Common myeloid progenitor, CD34-positive (primary cell): ENCODE measurements around the gene DHDH.
"Not testable (repeated sequence)": the region's sequence is repeated elsewhere in the genome, so short reads cannot be mapped to it uniquely, and the experiment has no call there.

ENCODE experiments used
- CTCF ChIA-PET: fragments of 350-600 bp; sonication (Branson Sonifier 250); formaldehyde crosslinking; loops from one replicate; lab custom pipeline; 2021; ENCODE audit warnings: antibody characterized with exemption; lab: Charles Lee
- POLR2A ChIA-PET: fragments of 350-600 bp; sonication (Branson Sonifier 250); formaldehyde crosslinking; loops from one replicate; lab custom pipeline; 2021; ENCODE audit warnings: antibody characterized with exemption; lab: Charles Lee
- DNase-seq, 3 donors: peaks; one replicate each; pipeline versions ENCODE4 v3.0.0 to v3.0.0-alpha.2; 2013
- H3K27ac ChIP-seq, 2 experiments: 1 replicate in 1 of 2; 2 replicates in 1 of 2; pipeline ENCODE4 v1.7.0; 2013; ENCODE audit warnings: inconsistent platforms in 2 of 2, low read length in 2 of 2, mild to moderate bottlenecking in 2 of 2, low read depth in 1 of 2, moderate library complexity in 1 of 2; ENCODE audit not compliant: severe bottlenecking in 2 of 2, insufficient read depth in 1 of 2, poor library complexity in 1 of 2
- H3K27me3 ChIP-seq, 5 experiments: replicated peaks in 2 of 5; 1 replicate in 3 of 5; 2 replicates in 2 of 5; pipeline versions ENCODE4 v1.6.1 to v1.7.0; 2013; ENCODE audit warnings: low read length in 4 of 5, mild to moderate bottlenecking in 2 of 5, moderate library complexity in 2 of 5, inconsistent platforms in 1 of 5; ENCODE audit not compliant: insufficient read depth in 5 of 5, control insufficient read depth in 4 of 5
- H3K36me3 ChIP-seq, 4 experiments: 1 replicate in 2 of 4; 2 replicates in 2 of 4; pipeline versions ENCODE4 v1.6.1 to v1.7.0; 2013; ENCODE audit warnings: low read length in 3 of 4, control low read depth in 1 of 4, mild to moderate bottlenecking in 1 of 4; ENCODE audit not compliant: control insufficient read depth in 4 of 4, insufficient read depth in 4 of 4
- H3K4me1 ChIP-seq, 4 experiments: 1 replicate in 3 of 4; 2 replicates in 1 of 4; pipeline versions ENCODE4 v1.6.1 to v1.7.1; 2013; ENCODE audit warnings: low read length in 3 of 4, mild to moderate bottlenecking in 3 of 4, control low read depth in 1 of 4, inconsistent platforms in 1 of 4, moderate library complexity in 1 of 4; ENCODE audit not compliant: control insufficient read depth in 4 of 4, insufficient read depth in 4 of 4; ENCODE audit errors: control extremely low read depth in 1 of 4
- H3K4me3 ChIP-seq, 7 experiments: 1 replicate in 4 of 7; 2 replicates in 3 of 7; pipeline versions ENCODE4 v1.5.1 to v1.7.0; 2013; ENCODE audit warnings: mild to moderate bottlenecking in 7 of 7, low read length in 6 of 7, moderate library complexity in 6 of 7, inconsistent platforms in 2 of 7, low read depth in 2 of 7, control low read depth in 1 of 7; ENCODE audit not compliant: insufficient read depth in 4 of 7, control insufficient read depth in 1 of 7; ENCODE audit errors: extremely low read depth in 1 of 7
- H3K9me3 ChIP-seq, 5 experiments: 1 replicate in 4 of 5; 2 replicates in 1 of 5; pipeline versions ENCODE4 v1.6.1 to v1.7.1; 2013; ENCODE audit warnings: low read length in 4 of 5, mild to moderate bottlenecking in 2 of 5, inconsistent platforms in 1 of 5, low read depth in 1 of 5, moderate library complexity in 1 of 5; ENCODE audit not compliant: control insufficient read depth in 4 of 5, insufficient read depth in 2 of 5; ENCODE audit errors: control extremely low read depth in 1 of 5
- WGBS: methylation state at CpG from one replicate; pipeline ENCODE4 v1.1.5; 2013; ENCODE audit not compliant: insufficient coverage; 5-methylcytosine and 5-hydroxymethylcytosine counted together

DHDH gene

DNA sequence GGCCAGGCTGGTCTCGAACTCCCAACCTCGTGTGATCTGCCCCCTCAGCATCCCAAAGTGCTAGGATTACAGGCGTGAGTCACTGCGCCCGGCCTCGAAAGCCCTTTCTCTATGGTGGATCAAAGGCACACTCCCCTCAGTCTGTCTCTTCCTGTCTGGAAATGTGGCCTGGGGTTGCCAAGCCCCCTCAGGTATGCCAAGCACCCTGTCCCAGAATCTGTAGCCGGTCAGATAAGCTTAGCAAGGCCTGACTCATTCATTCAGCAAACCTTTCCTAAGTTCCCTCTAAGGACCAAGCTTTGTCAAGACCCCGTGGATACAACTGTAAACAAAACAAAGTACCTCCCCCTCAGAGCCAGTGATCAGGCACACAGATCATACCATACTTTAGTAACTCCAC is 19.3 kb upstream of the DHDH start:
- no peak for DNase-seq
- no peaks in the 10 kb centered on the region for H3K9me3 ChIP-seq
- no peaks in the 10 kb centered on the region for H3K27me3 ChIP-seq
- H3K4me3 ChIP-seq: no peak overlapping the region
- whole genome bisulfite sequencing: 97% methylated on average over 8 of the region's 8 CpGs
- CTCF ChIA-PET: interaction anchor here (1.2 kb wide), 1 partner anchor 9 kb away, joined by 3 read pairs; no protein-coding TSS in a partner anchor
- H3K4me1 ChIP-seq: no peaks in the 10 kb centered on the region
- no peak overlapping the region for H3K27ac ChIP-seq
- peaks cover 6 to 81% (median 48%) of the 10 kb centered on the region in 4 experiments for H3K36me3 ChIP-seq
- POLR2A ChIA-PET: no interaction called here

GRCh38 chr19:48915757-48916156 is 17.7 kb upstream of the DHDH start:
- POLR2A ChIA-PET: interaction anchor here (0.7 kb wide), 1 partner anchor 54 kb away, joined by 3 read pairs; no protein-coding TSS in a partner anchor
- no peaks in the 10 kb centered on the region for H3K9me3 ChIP-seq
- no peak overlapping the region for H3K4me3 ChIP-seq
- CTCF ChIA-PET: interaction anchor here (0.8 to 1.7 kb wide), 5 partner anchors 10 to 44 kb away, joined by 3 to 6 read pairs (median 4); partner anchors contain the start of genes NUCB1 and PPP1R15A
- 72% methylated on average over 4 of the region's 8 CpGs for WGBS
- H3K27ac ChIP-seq: no peak overlapping the region
- no peaks in the 10 kb centered on the region for H3K27me3 ChIP-seq
- no peak for DNase-seq
- H3K4me1 ChIP-seq: no peaks in the 10 kb centered on the region
- H3K36me3 ChIP-seq: peaks cover 6 to 78% (median 45%) of the 10 kb centered on the region in 4 experiments

GRCh38 chr19:48918071-48918470 is 15.4 kb upstream of the DHDH start:
- Histone ChIP-seq H3K36me3 (peaks cover 6 to 75% (median 46%) of the 10 kb centered on the region in 4 experiments), H3K27ac (no peak overlapping the region), H3K27me3 (no peaks in the 10 kb centered on the region), H3K4me1 (no peaks in the 10 kb centered on the region), H3K4me3 (no peak overlapping the region), H3K9me3 (no peaks in the 10 kb centered on the region)
- 71% methylated on average over 6 of the region's 6 CpGs for WGBS
- ChIA-PET CTCF (no interaction called here), POLR2A (no interaction called here)
- DNase-seq: no peak

- no peaks in the 10 kb centered on the region for H3K27me3 ChIP-seq
- WGBS: 94% methylated on average over 15 of the region's 18 CpGs
- no peaks in the 10 kb centered on the region for H3K4me1 ChIP-seq
- H3K36me3 ChIP-seq: peaks cover 2 to 70% (median 41%) of the 10 kb centered on the region in 4 experiments
- H3K27ac ChIP-seq: no peak overlapping the region
- peak in 2 of 3 donors; percentile 48 to 50 for DNase-seq
- no peaks in the 10 kb centered on the region for H3K9me3 ChIP-seq
- POLR2A ChIA-PET: interaction anchor here (0.6 kb wide), 1 partner anchor 34 kb away, joined by 3 read pairs; no protein-coding TSS in a partner anchor
- no peak overlapping the region for H3K4me3 ChIP-seq
- CTCF ChIA-PET: interaction anchor here (0.7 kb wide), 1 partner anchor 46 kb away, joined by 3 read pairs; the partner anchor contains the start of gene FTL
These were observed 14.7 kb upstream of the DHDH start for GRCh38 chr19:48918801-48919247.

- H3K27ac ChIP-seq, H3K9me3 ChIP-seq, H3K4me1 ChIP-seq, POLR2A ChIA-PET, H3K4me3 ChIP-seq, H3K27me3 ChIP-seq, DNase-seq: not testable (repeated sequence)
- H3K36me3 ChIP-seq: peaks cover 2 to 65% (median 38%) of the 10 kb centered on the region in 4 experiments
- 94% methylated on average over 3 of the region's 8 CpGs for WGBS
- CTCF ChIA-PET: interaction anchor here (0.7 to 1.2 kb wide), 2 partner anchors 14 to 46 kb away, joined by 3 read pairs; partner anchors contain the start of genes DHDH and FTL
These were observed 14.2 kb upstream of the DHDH start for GRCh38 chr19:48919271-48919670.

DNA sequence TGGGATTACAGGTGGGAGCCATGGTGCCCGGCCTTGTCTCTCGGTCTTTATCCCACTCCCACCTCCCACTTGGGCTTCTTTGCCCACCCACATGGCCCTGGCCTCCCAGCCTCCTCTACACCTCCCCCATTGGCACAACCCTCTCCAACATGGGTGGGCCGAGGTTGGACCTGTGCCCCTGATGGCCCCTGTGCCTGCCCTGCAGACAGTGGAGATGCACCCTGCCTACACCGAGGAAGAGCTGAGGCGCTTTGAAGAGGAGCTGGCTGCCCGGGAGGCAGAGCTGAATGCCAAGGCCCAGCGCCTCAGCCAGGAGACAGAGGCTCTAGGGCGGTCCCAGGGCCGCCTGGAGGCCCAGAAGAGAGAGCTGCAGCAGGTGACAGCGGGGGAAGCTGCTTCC is 12.6 kb upstream of the DHDH start:
- ChIA-PET POLR2A (no interaction called here), CTCF (interaction anchor here (1.1 kb wide), 1 partner anchor 11 kb away, joined by 4 read pairs; no protein-coding TSS in a partner anchor)
- no peaks in the 10 kb centered on the region for H3K9me3 ChIP-seq
- H3K36me3 ChIP-seq: peaks cover 2 to 54% (median 29%) of the 10 kb centered on the region in 4 experiments
- no peaks in the 10 kb centered on the region for H3K27me3 ChIP-seq
- no peaks in the 10 kb centered on the region for H3K4me1 ChIP-seq
- no peak for DNase-seq
- no peak overlapping the region for H3K4me3 ChIP-seq
- WGBS: 86% methylated on average over 8 of the region's 10 CpGs
- H3K27ac ChIP-seq: no peak overlapping the region

DNA sequence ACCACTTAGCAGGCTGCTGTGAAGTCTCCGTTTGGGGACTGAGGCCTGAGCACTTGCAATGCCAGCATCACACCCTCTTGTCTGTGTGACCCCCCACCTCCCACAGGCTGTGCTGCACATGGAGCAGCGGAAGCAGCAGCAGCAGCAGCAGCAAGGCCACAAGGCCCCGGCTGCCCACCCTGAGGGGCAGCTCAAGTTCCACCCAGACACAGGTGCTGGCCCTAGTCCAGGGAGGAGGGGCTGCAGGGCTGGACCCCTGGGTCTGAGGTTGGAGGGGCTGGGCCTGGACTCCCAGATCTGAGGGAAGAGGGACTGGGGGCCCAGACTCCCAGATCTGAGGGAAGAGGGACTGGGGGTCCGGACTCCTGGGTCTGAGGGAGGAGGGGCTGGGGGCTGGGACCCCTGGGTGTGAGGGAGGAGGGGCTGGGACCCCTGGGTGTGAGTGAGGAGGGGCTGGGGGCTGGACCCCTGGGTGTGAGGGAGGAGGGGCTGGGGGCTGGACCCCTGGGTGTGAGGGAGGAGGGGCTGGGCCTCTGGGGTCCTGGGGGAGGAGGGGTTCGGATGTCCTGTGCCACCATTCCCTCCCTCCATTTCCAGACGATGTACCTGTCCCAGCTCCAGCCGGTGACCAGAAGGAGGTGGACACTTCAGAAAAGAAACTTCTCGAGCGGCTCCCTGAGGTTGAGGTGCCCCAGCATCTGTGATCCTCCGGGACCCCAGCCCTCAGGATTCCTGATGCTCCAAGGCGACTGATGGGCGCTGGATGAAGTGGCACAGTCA is 11.6 kb upstream of the DHDH start:
- H3K9me3 ChIP-seq: no peaks in the 10 kb centered on the region
- WGBS: 95% methylated on average over 11 of the region's 12 CpGs
- DNase-seq: no peak
- peaks cover 2 to 50% (median 28%) of the 10 kb centered on the region in 4 experiments for H3K36me3 ChIP-seq
- ChIA-PET POLR2A (no interaction called here), CTCF (interaction anchor here (1.1 kb wide), 1 partner anchor 10 kb away, joined by 4 read pairs; no protein-coding TSS in a partner anchor)
- peaks cover 0 to 1% (median under 1%) of the 10 kb centered on the region in 4 experiments for H3K4me1 ChIP-seq
- no peak overlapping the region for H3K27ac ChIP-seq
- no peaks in the 10 kb centered on the region for H3K27me3 ChIP-seq
- H3K4me3 ChIP-seq: no peak overlapping the region
